HepG2 (cell line): ENCODE data around the gene C16orf95. TPM values are rescaled to one million over a fixed set of nuclear protein-coding genes. Genes with fewer than 3 reads are reported as not detected.
A peak's percentile ranks its signal among the peaks of the same experiment; 100 is the strongest.

ENCODE experiments used
- BATF2 ChIP-seq: sonication (generic); formaldehyde crosslinking; IDR thresholded peaks from 2 replicates; pipeline ENCODE4 v1.8.0; 2022; ENCODE audit warnings: mild to moderate bottlenecking, missing genetic modification reagents, moderate library complexity
- DDIT3 ChIP-seq: sonication (generic); formaldehyde crosslinking; IDR thresholded peaks from 2 replicates; pipeline ENCODE4 v1.4.0; 2020; ENCODE audit warnings: mild to moderate bottlenecking, missing genetic modification reagents
- E2F2 ChIP-seq: sonication (generic); formaldehyde crosslinking; IDR thresholded peaks from 2 replicates; pipeline ENCODE4 v1.4.0; 2020; ENCODE audit warnings: missing genetic modification reagents, borderline replicate concordance
- HNRNPLL ChIP-seq: fragments of 200-400 bp; formaldehyde crosslinking; IDR thresholded peaks from 2 replicates; pipeline ENCODE4 v1.6.1; 2017; ENCODE audit warnings: mild to moderate bottlenecking, low read depth, low read length; ENCODE audit not compliant: poor library complexity, severe bottlenecking
- KAT8 ChIP-seq: IDR thresholded peaks from 2 replicates; pipeline ENCODE4 v1.6.1; 2016; ENCODE audit warnings: missing genetic modification reagents, missing compliant biosample characterization
- MAFG ChIP-seq: sonication (generic); formaldehyde crosslinking; IDR thresholded peaks from 2 replicates; pipeline ENCODE4 v1.5.1; 2020; ENCODE audit warnings: mild to moderate bottlenecking, missing genetic modification reagents
- MYNN ChIP-seq: sonication (generic); formaldehyde crosslinking; IDR thresholded peaks from 2 replicates; pipeline ENCODE4 v1.4.0; 2020; ENCODE audit warnings: mild to moderate bottlenecking, low read depth, missing genetic modification reagents
- NCOA2 ChIP-seq: sonication (generic); formaldehyde crosslinking; IDR thresholded peaks from 2 replicates; pipeline ENCODE4 v1.8.0; 2022; ENCODE audit warnings: inconsistent platforms
- NR2F6 ChIP-seq, 2 experiments: IDR thresholded peaks; 2 replicates each; pipeline ENCODE4 v1.6.1; 2016; ENCODE audit warnings: antibody characterized with exemption in 1 of 2, mild to moderate bottlenecking in 1 of 2
- PHF8 ChIP-seq: sonication (generic); formaldehyde crosslinking; IDR thresholded peaks from 2 replicates; pipeline ENCODE4 v1.5.0; 2020; ENCODE audit warnings: missing genetic modification reagents
- SOX13 ChIP-seq, 3 experiments: fragments of 450-650 bp in 1 of 3; sonication (generic) in 1 of 3; formaldehyde crosslinking in 1 of 3; IDR thresholded peaks in 2 of 3; conservative IDR thresholded peaks in 1 of 3; 2 replicates each; pipeline versions ENCODE4 v1.5.0 to v1.6.1; 2016 to 2020; ENCODE audit warnings: antibody characterized with exemption in 1 of 3, mild to moderate bottlenecking in 1 of 3, missing compliant biosample characterization in 1 of 3, missing genetic modification reagents in 1 of 3, moderate library complexity in 1 of 3
- TARDBP ChIP-seq: sonication (generic); formaldehyde crosslinking; IDR thresholded peaks from 2 replicates; pipeline ENCODE4 v1.8.0; 2022; ENCODE audit warnings: mild to moderate bottlenecking, missing genetic modification reagents
- TBX2 ChIP-seq: sonication (generic); formaldehyde crosslinking; IDR thresholded peaks from 2 replicates; pipeline ENCODE4 v1.5.0; 2020; ENCODE audit warnings: missing genetic modification reagents, mild to moderate bottlenecking, borderline replicate concordance
- ZFP82 ChIP-seq: sonication (generic); formaldehyde crosslinking; IDR thresholded peaks from 2 replicates; pipeline ENCODE4 v1.5.1; 2020; ENCODE audit warnings: mild to moderate bottlenecking, missing genetic modification reagents, borderline replicate concordance
- ZNF17 ChIP-seq: sonication (generic); formaldehyde crosslinking; IDR thresholded peaks from 2 replicates; pipeline ENCODE4 v1.5.0; 2020; ENCODE audit warnings: mild to moderate bottlenecking, missing genetic modification reagents
- ZNF468 ChIP-seq: sonication (generic); formaldehyde crosslinking; IDR thresholded peaks from 2 replicates; pipeline ENCODE4 v1.8.0; 2022; ENCODE audit warnings: mild to moderate bottlenecking, moderate library complexity, missing genetic modification reagents
- ZNF704 ChIP-seq: sonication (generic); formaldehyde crosslinking; IDR thresholded peaks from 2 replicates; pipeline ENCODE4 v1.8.1; 2023; ENCODE audit warnings: mild to moderate bottlenecking, inconsistent platforms, moderate library complexity, missing genetic modification reagents, borderline replicate concordance
- ZNF740 ChIP-seq: sonication (generic); formaldehyde crosslinking; IDR thresholded peaks from 2 replicates; pipeline ENCODE4 v1.4.0; 2020; ENCODE audit warnings: missing genetic modification reagents
- ZNF761 ChIP-seq: sonication (generic); formaldehyde crosslinking; conservative IDR thresholded peaks from 2 replicates; pipeline ENCODE4 v1.4.0; 2020; ENCODE audit warnings: mild to moderate bottlenecking, missing genetic modification reagents
- polyA plus RNA-seq, 8 experiments: library from polyadenylated mRNA; depleted of rRNA in 3 of 8; stranded (reverse) in 7 of 8; unstranded in 1 of 8; fragments of >200 nt; fragmentation: Illumina TruSeq in 4 of 8; extraction: Trizol in 4 of 8; gene quantifications; 2 replicates each; pipeline versions ENCODE4 v1.2.1 to v1.2.3, GENCODE V29; 2011 to 2016; ENCODE audit warnings: low read depth in 4 of 8, missing spikeins in 1 of 8, mixed read lengths in 1 of 8; ENCODE audit not compliant: insufficient read depth in 1 of 8
- total RNA-seq, 5 experiments: library from RNA; depleted of rRNA; stranded (reverse); fragments of >200 nt; fragmentation: Illumina TruSeq; extraction: Trizol; gene quantifications; 2 replicates each; pipeline ENCODE4 v1.2.3, GENCODE V29; 2016; ENCODE audit warnings: low read depth in 1 of 5
- TF ChIP-seq, protein P1 (sequence below): sonication (generic); formaldehyde crosslinking; IDR thresholded peaks from 2 replicates; pipeline ENCODE4 v1.5.0; 2020; ENCODE audit warnings: missing genetic modification reagents

The C16orf95 gene
- total and polyA plus RNA-seq, 2 of the 13 experiments (the other 11 are each of a cell fraction or from before 2014, with no cell fraction given): 2.8 to 8.6 TPM

- 0 out of 2 replicates have a peak, but pooled peaks have one; percentile 5 for TF ChIP-seq TBX2 (CRISPR knock-in tag)
- no peak for TF ChIP-seq ZNF17 (CRISPR knock-in tag)
- TF ChIP-seq E2F2 (CRISPR knock-in tag): no peak
- 0 out of 2 replicates have a peak, but pooled peaks have one; percentile 3 for TF ChIP-seq NCOA2 (CRISPR knock-in tag)
- no peak for TF ChIP-seq PHF8
- no peak for TF ChIP-seq MYNN (CRISPR knock-in tag)
- no peak for TF ChIP-seq TARDBP (CRISPR knock-in tag)
- no peak for TF ChIP-seq ZNF704 (CRISPR knock-in tag)
- no peak for TF ChIP-seq ZNF761 (CRISPR knock-in tag)
- TF ChIP-seq DDIT3 (CRISPR knock-in tag): no peak
- 0 out of 2 replicates have a peak, but pooled peaks have one; percentile 34 for TF ChIP-seq ZNF740 (CRISPR knock-in tag)
- TF ChIP-seq SOX13 (IDR thresholded peaks at IDR 0.05): no peak
- TF ChIP-seq SOX13 (CRISPR knock-in tag; conservative IDR thresholded peaks at IDR 0.05 in 1 of 2, IDR thresholded peaks at IDR 0.05 in 1 of 2): no peak
- TF ChIP-seq KAT8: no peak
- TF ChIP-seq BATF2 (CRISPR knock-in tag): no peak
- TF ChIP-seq NR2F6 (IDR thresholded peaks at IDR 0.05): peak; percentile 58
- TF ChIP-seq NR2F6 (CRISPR knock-in tag; IDR thresholded peaks at IDR 0.05): peak; percentile 73
- TF ChIP-seq ZNF468 (CRISPR knock-in tag): no peak
- TF ChIP-seq HNRNPLL: no peak
- no peak for TF ChIP-seq ZFP82 (CRISPR knock-in tag)
- no peak for TF ChIP-seq MAFG
- TF ChIP-seq, protein P1, sequence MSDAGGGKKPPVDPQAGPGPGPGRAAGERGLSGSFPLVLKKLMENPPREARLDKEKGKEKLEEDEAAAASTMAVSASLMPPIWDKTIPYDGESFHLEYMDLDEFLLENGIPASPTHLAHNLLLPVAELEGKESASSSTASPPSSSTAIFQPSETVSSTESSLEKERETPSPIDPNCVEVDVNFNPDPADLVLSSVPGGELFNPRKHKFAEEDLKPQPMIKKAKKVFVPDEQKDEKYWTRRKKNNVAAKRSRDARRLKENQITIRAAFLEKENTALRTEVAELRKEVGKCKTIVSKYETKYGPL (CRISPR knock-in tag): no peak
Measured at GRCh38 chr16:87295661-87296531, 21.3 kb downstream of the C16orf95 start (continued).
